WTC11 (cell line): ENCODE results near the gene WDR83. TPM values are rescaled to one million over a fixed set of nuclear protein-coding genes. Genes with fewer than 3 reads are reported as not detected.

ENCODE experiments used
- ATAC-seq: fragments of 200-7000 bp; cut with Tn5 transposase; 2 replicates; pipeline ENCODE4 v1.10.0; 2021; ENCODE audit warnings: mild to moderate bottlenecking, moderate library complexity
- Bru-seq: library from RNA; stranded (reverse); fragments of 400-500 nt; gene quantifications from one replicate; lab custom pipeline; 2021; lab: Mats Ljungman, UMichigan
- CTCF ChIA-PET: fragments of 300-600 bp; sonication (Branson Sonifier 250); formaldehyde crosslinking; loops from one replicate; lab custom pipeline; 2021; ENCODE audit warnings: antibody characterized with exemption; lab: Charles Lee
- POLR2A ChIA-PET: fragments of 350-600 bp; sonication (Branson Sonifier 250); formaldehyde crosslinking; loops from one replicate; lab custom pipeline; 2021; ENCODE audit warnings: antibody characterized with exemption; lab: Charles Lee
- DNase-seq: peaks from one replicate; pipeline ENCODE4 v3.0.0; 2021; ENCODE audit warnings: low spot score
- H3K27ac Mint-ChIP-seq: 2 replicates; pipeline ENCODE4 v1.8.0; 2021; ENCODE audit warnings: mixed read lengths
- H3K27me3 Mint-ChIP-seq: 2 replicates; pipeline ENCODE4 v1.8.0; 2021; ENCODE audit warnings: low read depth, mild to moderate bottlenecking, moderate library complexity, mixed read lengths
- H3K36me3 Mint-ChIP-seq: 2 replicates; pipeline ENCODE4 v1.8.0; 2021; ENCODE audit warnings: mixed read lengths
- H3K4me1 Mint-ChIP-seq: 2 replicates; pipeline ENCODE4 v1.8.0; 2022; ENCODE audit warnings: mixed read lengths
- H3K4me3 Mint-ChIP-seq: 2 replicates; pipeline ENCODE4 v1.8.0; 2021; ENCODE audit warnings: mild to moderate bottlenecking, moderate library complexity, mixed read lengths
- H3K9me3 Mint-ChIP-seq: 2 replicates; pipeline ENCODE4 v1.8.0; 2021; ENCODE audit warnings: mixed read lengths
- AR ChIP-seq: fragments of 250-450 bp; sonication (Bioruptor Pico); IDR thresholded peaks from 2 replicates; pipeline ENCODE4 v1.9.0; 2021; ENCODE audit warnings: mild to moderate bottlenecking
- CBFB ChIP-seq: sonication (generic); formaldehyde crosslinking; IDR thresholded peaks from 2 replicates; pipeline ENCODE4 v1.8.1; 2022; ENCODE audit warnings: mild to moderate bottlenecking, low read depth, missing genetic modification reagents
- E2F5 ChIP-seq: sonication (generic); formaldehyde crosslinking; IDR thresholded peaks from 2 replicates; pipeline ENCODE4 v1.8.1; 2022; ENCODE audit warnings: mild to moderate bottlenecking, moderate library complexity, missing genetic modification reagents
- ELF4 ChIP-seq: sonication (generic); formaldehyde crosslinking; IDR thresholded peaks from 2 replicates; pipeline ENCODE4 v1.8.1; 2022; ENCODE audit warnings: low read depth, mild to moderate bottlenecking, moderate library complexity, missing genetic modification reagents
- EMX1 ChIP-seq: fragments of 250-450 bp; sonication (Bioruptor Pico); IDR thresholded peaks from 2 replicates; pipeline ENCODE4 v1.8.0; 2021; ENCODE audit warnings: mild to moderate bottlenecking
- FOXP1 ChIP-seq: sonication (generic); formaldehyde crosslinking; IDR thresholded peaks from 2 replicates; pipeline ENCODE4 v1.8.0; 2022; ENCODE audit warnings: missing genetic modification reagents, mild to moderate bottlenecking, moderate library complexity, borderline replicate concordance
- GRHL2 ChIP-seq: fragments of 250-450 bp; sonication (Bioruptor Pico); IDR thresholded peaks from 2 replicates; pipeline ENCODE4 v1.8.0; 2022; ENCODE audit warnings: mild to moderate bottlenecking, moderate library complexity; ENCODE audit not compliant: insufficient replicate concordance, severe bottlenecking
- HMGXB4 ChIP-seq: sonication (generic); formaldehyde crosslinking; IDR thresholded peaks from 2 replicates; pipeline ENCODE4 v1.8.1; 2023; ENCODE audit warnings: mild to moderate bottlenecking, moderate library complexity, missing genetic modification reagents
- MAX ChIP-seq: sonication (generic); formaldehyde crosslinking; IDR thresholded peaks from 2 replicates; pipeline ENCODE4 v1.8.0; 2022; ENCODE audit warnings: mild to moderate bottlenecking, missing genetic modification reagents
- MXD4 ChIP-seq: fragments of 250-450 bp; sonication (Bioruptor Pico); IDR thresholded peaks from 2 replicates; pipeline ENCODE4 v1.8.0; 2021; ENCODE audit warnings: mild to moderate bottlenecking, moderate library complexity, borderline replicate concordance
- NFYB ChIP-seq: sonication (generic); formaldehyde crosslinking; conservative IDR thresholded peaks from 2 replicates; pipeline ENCODE4 v1.8.0; 2022; ENCODE audit warnings: low read depth, missing genetic modification reagents
- OVOL2 ChIP-seq: fragments of 250-450 bp; sonication (Bioruptor Pico); IDR thresholded peaks from 2 replicates; pipeline ENCODE4 v1.9.0; 2021; ENCODE audit warnings: mild to moderate bottlenecking, borderline replicate concordance
- SP1 ChIP-seq: sonication (generic); formaldehyde crosslinking; conservative IDR thresholded peaks from 2 replicates; pipeline ENCODE4 v1.8.1; 2022; ENCODE audit warnings: missing genetic modification reagents
- TCF7 ChIP-seq: sonication (generic); formaldehyde crosslinking; IDR thresholded peaks from 2 replicates; pipeline ENCODE4 v1.8.0; 2022; ENCODE audit warnings: mild to moderate bottlenecking, low read depth, missing genetic modification reagents, moderate library complexity
- TEAD1 ChIP-seq: sonication (generic); formaldehyde crosslinking; IDR thresholded peaks from 2 replicates; pipeline ENCODE4 v1.8.0; 2022; ENCODE audit warnings: mild to moderate bottlenecking, missing genetic modification reagents
- TEAD4 ChIP-seq: sonication (generic); formaldehyde crosslinking; IDR thresholded peaks from 2 replicates; pipeline ENCODE4 v1.8.0; 2022; ENCODE audit warnings: mild to moderate bottlenecking, missing genetic modification reagents
- ZNF121 ChIP-seq: sonication (generic); formaldehyde crosslinking; IDR thresholded peaks from 2 replicates; pipeline ENCODE4 v1.8.0; 2023; ENCODE audit warnings: missing genetic modification reagents
- ZNF219 ChIP-seq: sonication (generic); formaldehyde crosslinking; IDR thresholded peaks from 2 replicates; pipeline ENCODE4 v1.8.0; 2023; ENCODE audit warnings: missing genetic modification reagents, mild to moderate bottlenecking, borderline replicate concordance
- ZNF671 ChIP-seq: fragments of 250-450 bp; sonication (Bioruptor Pico); IDR thresholded peaks from 2 replicates; pipeline ENCODE4 v1.8.0; 2021; ENCODE audit warnings: mild to moderate bottlenecking
- long read RNA-seq, 3 experiments: library from RNA in 1 of 3; library from capped mRNA in 1 of 3; library from polyadenylated mRNA in 1 of 3; unstranded in 2 of 3; stranded (forward) in 1 of 3; transcript quantifications; one replicate each; pipeline ENCODE4 v2.0.0, GENCODE V29; 2021
- total RNA-seq: library from RNA; stranded (reverse); gene quantifications from 3 replicates; pipeline ENCODE4 v1.2.3, GENCODE V29; 2021
- TF ChIP-seq, protein P1 (sequence below): sonication (generic); formaldehyde crosslinking; IDR thresholded peaks from 2 replicates; pipeline ENCODE4 v1.8.0; 2023; ENCODE audit warnings: missing genetic modification reagents, mild to moderate bottlenecking, borderline replicate concordance

WDR83 gene, protein sequence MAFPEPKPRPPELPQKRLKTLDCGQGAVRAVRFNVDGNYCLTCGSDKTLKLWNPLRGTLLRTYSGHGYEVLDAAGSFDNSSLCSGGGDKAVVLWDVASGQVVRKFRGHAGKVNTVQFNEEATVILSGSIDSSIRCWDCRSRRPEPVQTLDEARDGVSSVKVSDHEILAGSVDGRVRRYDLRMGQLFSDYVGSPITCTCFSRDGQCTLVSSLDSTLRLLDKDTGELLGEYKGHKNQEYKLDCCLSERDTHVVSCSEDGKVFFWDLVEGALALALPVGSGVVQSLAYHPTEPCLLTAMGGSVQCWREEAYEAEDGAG
- total RNA-seq (21.8 to 26.3 TPM (median 23.7 TPM) in 3 replicates), Bru-seq, nascent RNA (percentile 60 among the genes with signal in this experiment)
- long read RNA-seq, experiment 1, transcript WDR83-201 (11 exons, 1,457 nt) = major isoform, 22 of 64 reads
- long read RNA-seq, experiment 1, partial matches to known transcripts = 34 of 64 reads
- long read RNA-seq, experiment 1, other reads (novel, unspliced or antisense) = 6 of 64 reads
- long read RNA-seq, experiment 2, transcript WDR83-201 (11 exons, 1,457 nt) = major isoform, 8 of 22 reads
- long read RNA-seq, experiment 2, partial matches to known transcripts = 10 of 22 reads
- long read RNA-seq, experiment 2, other reads (novel, unspliced or antisense) = 3 of 22 reads
- long read RNA-seq, experiment 3, transcript WDR83-201 (11 exons, 1,457 nt) = major isoform, 19 of 78 reads
- long read RNA-seq, experiment 3, partial matches to known transcripts = 51 of 78 reads
- long read RNA-seq, experiment 3, other reads (novel, unspliced or antisense) = 6 of 78 reads

DNA sequence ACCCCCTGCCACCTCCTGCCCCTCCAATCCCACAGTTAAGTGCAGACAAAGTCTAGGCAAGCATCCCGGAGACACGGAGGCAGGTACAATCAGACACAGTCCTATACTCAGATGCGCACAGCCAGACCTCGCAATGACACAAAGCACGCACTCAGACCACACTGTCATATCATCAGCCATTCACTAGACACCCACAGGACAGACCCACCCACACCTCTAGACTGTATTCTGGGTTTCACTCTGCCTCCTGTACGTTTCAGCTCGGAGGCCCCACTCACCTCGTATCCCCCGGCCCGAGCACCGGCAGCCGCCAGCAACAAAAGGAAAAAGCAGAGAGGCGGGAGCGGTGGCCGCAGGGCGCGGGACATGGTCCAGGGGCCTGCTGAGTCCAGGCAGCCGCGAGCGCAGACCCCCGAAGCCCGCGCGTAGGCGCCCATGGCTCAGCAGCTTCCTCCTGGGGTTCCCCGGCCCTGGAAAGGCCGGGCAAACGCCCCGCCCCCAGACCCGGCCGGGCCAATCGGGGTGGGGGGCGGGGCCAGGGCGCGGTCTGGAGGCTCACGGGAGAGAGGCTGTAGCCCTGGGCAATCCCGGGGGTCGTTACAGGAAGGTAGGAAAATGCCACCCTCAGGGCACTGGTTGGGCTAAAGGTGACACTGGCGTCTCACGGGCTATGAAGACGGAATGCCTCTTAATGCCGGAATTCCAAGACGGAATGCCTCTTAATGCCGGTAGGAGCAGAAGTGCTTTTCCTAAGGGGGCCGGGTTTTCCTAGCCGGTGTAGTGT lies at the start of gene WDR83, which contains the start of gene MAN2B1:
TSS of gene WDR83 (plus strand) at position 543 of the 784 bp plus-strand sequence. CDS start 2,984 bp downstream, outside the sequence.
TSS of gene MAN2B1 (minus strand) at position 478 of the 784 bp plus-strand sequence. CDS start at position 437, 41 bp downstream.
- TF ChIP-seq CBFB (no peak), NFYB (CRISPR knock-in tag) (peak; percentile 45; the same call in 1 of the 2 replicates), SP1 (peak; percentile 69), TEAD4 (CRISPR knock-in tag) (no peak), GRHL2 (CRISPR knock-in tag) (no peak), OVOL2 (CRISPR knock-in tag) (no peak), EMX1 (CRISPR knock-in tag) (no peak), HMGXB4 (CRISPR knock-in tag) (no peak), FOXP1 (CRISPR knock-in tag) (0 out of 2 replicates have a peak, but pooled peaks have one; percentile 54), TEAD1 (CRISPR knock-in tag) (0 out of 2 replicates have a peak, but pooled peaks have one; percentile 20), E2F5 (no peak)
- CTCF ChIA-PET = interaction anchor here (0.7 to 2.9 kb wide), 8 partner anchors 9 to 575 kb away, joined by 3 to 18 read pairs (median 5); no protein-coding TSS in a partner anchor
- ATAC-seq = peak; percentile 72

DNA sequence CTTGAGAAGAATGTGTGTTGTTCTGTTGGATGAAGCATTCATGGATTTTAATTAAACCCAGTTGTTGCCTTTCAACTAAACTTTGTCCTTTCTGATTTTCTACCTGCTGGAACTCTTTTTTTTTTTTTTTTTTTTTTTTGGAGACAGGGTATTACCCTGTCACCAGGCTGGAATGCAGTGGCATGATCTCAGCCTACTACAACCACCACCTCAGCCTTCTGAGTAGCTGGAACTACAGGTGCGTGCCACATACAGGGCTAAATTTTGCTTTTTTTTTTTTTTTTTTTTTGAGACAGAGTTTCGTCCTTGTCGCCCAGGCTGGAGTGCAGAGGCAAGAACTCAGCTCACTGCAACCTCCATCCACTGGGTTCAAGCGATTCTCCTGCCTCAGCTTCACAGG lies 49.0 kb upstream of the WDR83 start:
- POLR2A ChIA-PET = no interaction called here
- H3K27me3 Mint-ChIP-seq = no peaks in the 10 kb centered on the region
- ATAC-seq (no peak), DNase-seq (no peak)
- H3K27ac Mint-ChIP-seq = no peak overlapping the region
- CTCF ChIA-PET = interaction anchor here (0.6 kb wide), 1 partner anchor 252 kb away, joined by 3 read pairs; the partner anchor contains the start of gene ZNF442
- H3K36me3 Mint-ChIP-seq = peaks cover 34% of the 10 kb centered on the region
- H3K4me1 Mint-ChIP-seq = peaks cover 11% of the 10 kb centered on the region
- no peak overlapping the region for H3K4me3 Mint-ChIP-seq
- H3K9me3 Mint-ChIP-seq = no peaks in the 10 kb centered on the region
- TF ChIP-seq EMX1 (CRISPR knock-in tag) (no peak), TEAD1 (CRISPR knock-in tag) (no peak), ZNF121 (no peak), TCF7 (CRISPR knock-in tag) (no peak), AR (CRISPR knock-in tag) (no peak), ZNF671 (CRISPR knock-in tag) (no peak), MXD4 (no peak), ELF4 (CRISPR knock-in tag) (no peak), MAX (CRISPR knock-in tag) (no peak), ZNF219 (CRISPR knock-in tag) (no peak), NFYB (CRISPR knock-in tag) (no peak)
- TF ChIP-seq, protein P1, sequence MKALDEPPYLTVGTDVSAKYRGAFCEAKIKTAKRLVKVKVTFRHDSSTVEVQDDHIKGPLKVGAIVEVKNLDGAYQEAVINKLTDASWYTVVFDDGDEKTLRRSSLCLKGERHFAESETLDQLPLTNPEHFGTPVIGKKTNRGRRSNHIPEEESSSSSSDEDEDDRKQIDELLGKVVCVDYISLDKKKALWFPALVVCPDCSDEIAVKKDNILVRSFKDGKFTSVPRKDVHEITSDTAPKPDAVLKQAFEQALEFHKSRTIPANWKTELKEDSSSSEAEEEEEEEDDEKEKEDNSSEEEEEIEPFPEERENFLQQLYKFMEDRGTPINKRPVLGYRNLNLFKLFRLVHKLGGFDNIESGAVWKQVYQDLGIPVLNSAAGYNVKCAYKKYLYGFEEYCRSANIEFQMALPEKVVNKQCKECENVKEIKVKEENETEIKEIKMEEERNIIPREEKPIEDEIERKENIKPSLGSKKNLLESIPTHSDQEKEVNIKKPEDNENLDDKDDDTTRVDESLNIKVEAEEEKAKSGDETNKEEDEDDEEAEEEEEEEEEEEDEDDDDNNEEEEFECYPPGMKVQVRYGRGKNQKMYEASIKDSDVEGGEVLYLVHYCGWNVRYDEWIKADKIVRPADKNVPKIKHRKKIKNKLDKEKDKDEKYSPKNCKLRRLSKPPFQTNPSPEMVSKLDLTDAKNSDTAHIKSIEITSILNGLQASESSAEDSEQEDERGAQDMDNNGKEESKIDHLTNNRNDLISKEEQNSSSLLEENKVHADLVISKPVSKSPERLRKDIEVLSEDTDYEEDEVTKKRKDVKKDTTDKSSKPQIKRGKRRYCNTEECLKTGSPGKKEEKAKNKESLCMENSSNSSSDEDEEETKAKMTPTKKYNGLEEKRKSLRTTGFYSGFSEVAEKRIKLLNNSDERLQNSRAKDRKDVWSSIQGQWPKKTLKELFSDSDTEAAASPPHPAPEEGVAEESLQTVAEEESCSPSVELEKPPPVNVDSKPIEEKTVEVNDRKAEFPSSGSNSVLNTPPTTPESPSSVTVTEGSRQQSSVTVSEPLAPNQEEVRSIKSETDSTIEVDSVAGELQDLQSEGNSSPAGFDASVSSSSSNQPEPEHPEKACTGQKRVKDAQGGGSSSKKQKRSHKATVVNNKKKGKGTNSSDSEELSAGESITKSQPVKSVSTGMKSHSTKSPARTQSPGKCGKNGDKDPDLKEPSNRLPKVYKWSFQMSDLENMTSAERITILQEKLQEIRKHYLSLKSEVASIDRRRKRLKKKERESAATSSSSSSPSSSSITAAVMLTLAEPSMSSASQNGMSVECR = no peak

More for the DNA sequence above, at the start of gene WDR83, which contains the start of gene MAN2B1:
- Mint-ChIP-seq H3K27ac (peak within 1 kb of the TSS; percentile 80), H3K4me3 (peak within 1 kb of the TSS; percentile 98), H3K27me3 (no peaks in the 10 kb centered on the region), H3K36me3 (peaks cover 3% of the 10 kb centered on the region; the same call in 1 of the 2 replicates), H3K4me1 (peaks cover 31% of the 10 kb centered on the region), H3K9me3 (no peaks in the 10 kb centered on the region)
- peak; percentile 84 for DNase-seq
- POLR2A ChIA-PET = interaction anchor here (1.0 kb wide), 2 partner anchors 19 to 247 kb away, joined by 3 read pairs; no protein-coding TSS in a partner anchor
